ENCODE results near the gene SLITRK1.

The SLITRK1 gene

GRCh38 chr13:83895994-83896580 is 13.8 kb upstream of the SLITRK1 start:
- no peak overlapping the region for H3K4me3 ChIP-seq (ENCODE audit: low read depth, low read length)
- TF ChIP-seq CTCF (IDR thresholded peaks at IDR 0.05; ENCODE audit: low read depth, low read length): no peak

GRCh38 chr13:83890358-83890757 is 8.1 kb upstream of the SLITRK1 start:
- H3K4me3 ChIP-seq (ENCODE audit: low read depth, low read length): no peak overlapping the region
- TF ChIP-seq CTCF (IDR thresholded peaks at IDR 0.05; ENCODE audit: low read depth, low read length): no peak

- no peak for TF ChIP-seq CTCF (IDR thresholded peaks at IDR 0.05; ENCODE audit: low read depth, low read length)
- no peak overlapping the region for H3K4me3 ChIP-seq (ENCODE audit: low read depth, low read length)
Measured at GRCh38 chr13:83884141-83884540, 1.9 kb upstream of the SLITRK1 start.

GRCh38 chr13:83883061-83883523 is 818 bp upstream of the SLITRK1 start:
- no peak for TF ChIP-seq CTCF (IDR thresholded peaks at IDR 0.05; ENCODE audit: low read depth, low read length)
- no peak overlapping the region for H3K4me3 ChIP-seq (ENCODE audit: low read depth, low read length)

- H3K4me3 ChIP-seq (ENCODE audit: low read depth, low read length): no peak overlapping the region
- no peak for TF ChIP-seq CTCF (IDR thresholded peaks at IDR 0.05; ENCODE audit: low read depth, low read length)
Measured at GRCh38 chr13:83882606-83882959, 309 bp upstream of the SLITRK1 start.

- TF ChIP-seq CTCF (IDR thresholded peaks at IDR 0.05; ENCODE audit: low read depth, low read length): no peak
- no peak overlapping the region; the same call in 1 of the 2 replicates for H3K4me3 ChIP-seq (ENCODE audit: low read depth, low read length)
Measured at GRCh38 chr13:83881140-83881684, 1.1 kb downstream of the SLITRK1 start.

- no peak overlapping the region for H3K4me3 ChIP-seq (ENCODE audit: low read depth, low read length)
- no peak for TF ChIP-seq CTCF (IDR thresholded peaks at IDR 0.05; ENCODE audit: low read depth, low read length)
Measured at GRCh38 chr13:83880275-83881139, 1.8 kb downstream of the SLITRK1 start.

All from WI38 (cell line).